OCI-LY1 (cell line): ENCODE data around the gene SPATA46.

Experiments
- EZH2 ChIP-seq: fragments of 200-600 bp; sonication (generic), shearing (Covaris generic); IDR thresholded peaks from 2 replicates; pipeline ENCODE4 v1.8.0; 2017; ENCODE audit warnings: borderline replicate concordance, mixed run types, mild to moderate bottlenecking, antibody characterized with exemption, low read length, moderate library complexity, mixed read lengths
- TF ChIP-seq, protein P1 (sequence below): fragments of 200-600 bp; sonication (generic), shearing (Covaris generic); IDR thresholded peaks from 2 replicates; pipeline ENCODE4 v1.5.1; 2017; ENCODE audit warnings: mild to moderate bottlenecking, antibody characterized with exemption, low read length, moderate library complexity, mixed read lengths

DNA sequence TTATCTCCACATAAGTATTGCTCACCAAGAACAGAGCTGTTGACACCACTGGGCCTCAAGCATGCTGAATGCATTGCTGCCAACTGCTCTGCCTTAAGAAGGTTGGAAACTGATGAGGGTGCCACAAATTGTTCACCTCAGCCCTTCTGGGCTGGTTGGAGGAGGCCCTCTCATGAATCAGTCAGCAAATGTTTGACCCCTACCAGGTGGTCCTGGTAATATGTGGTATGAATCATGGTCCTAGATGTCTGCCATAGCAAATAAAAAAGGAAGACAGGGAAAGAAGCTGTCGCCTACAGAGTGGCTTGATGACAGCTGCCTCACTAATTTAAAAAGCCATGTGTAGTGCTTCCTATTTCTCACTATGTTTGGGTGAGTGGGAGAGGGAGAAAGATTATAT, 12.2 kb downstream of the SPATA46 start:
- TF ChIP-seq, protein P1, sequence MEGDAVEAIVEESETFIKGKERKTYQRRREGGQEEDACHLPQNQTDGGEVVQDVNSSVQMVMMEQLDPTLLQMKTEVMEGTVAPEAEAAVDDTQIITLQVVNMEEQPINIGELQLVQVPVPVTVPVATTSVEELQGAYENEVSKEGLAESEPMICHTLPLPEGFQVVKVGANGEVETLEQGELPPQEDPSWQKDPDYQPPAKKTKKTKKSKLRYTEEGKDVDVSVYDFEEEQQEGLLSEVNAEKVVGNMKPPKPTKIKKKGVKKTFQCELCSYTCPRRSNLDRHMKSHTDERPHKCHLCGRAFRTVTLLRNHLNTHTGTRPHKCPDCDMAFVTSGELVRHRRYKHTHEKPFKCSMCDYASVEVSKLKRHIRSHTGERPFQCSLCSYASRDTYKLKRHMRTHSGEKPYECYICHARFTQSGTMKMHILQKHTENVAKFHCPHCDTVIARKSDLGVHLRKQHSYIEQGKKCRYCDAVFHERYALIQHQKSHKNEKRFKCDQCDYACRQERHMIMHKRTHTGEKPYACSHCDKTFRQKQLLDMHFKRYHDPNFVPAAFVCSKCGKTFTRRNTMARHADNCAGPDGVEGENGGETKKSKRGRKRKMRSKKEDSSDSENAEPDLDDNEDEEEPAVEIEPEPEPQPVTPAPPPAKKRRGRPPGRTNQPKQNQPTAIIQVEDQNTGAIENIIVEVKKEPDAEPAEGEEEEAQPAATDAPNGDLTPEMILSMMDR, result no peak
- no peak for TF ChIP-seq EZH2
